HepG2 (cell line): ENCODE results near the gene CCDC85C. TPM values are rescaled to one million over a fixed set of nuclear protein-coding genes. Genes with fewer than 3 reads are reported as not detected.

Source experiments
- AKAP8 ChIP-seq: sonication (generic); formaldehyde crosslinking; IDR thresholded peaks from 2 replicates; pipeline ENCODE4 v1.5.1; 2020; ENCODE audit warnings: mild to moderate bottlenecking, missing genetic modification reagents
- BRD4 ChIP-seq: sonication (generic); formaldehyde crosslinking; IDR thresholded peaks from 2 replicates; pipeline ENCODE4 v1.4.0; 2020; ENCODE audit warnings: missing genetic modification reagents
- EP300 ChIP-seq, 3 experiments: sonication (generic) in 1 of 3; formaldehyde crosslinking in 1 of 3; IDR thresholded peaks; 2 replicates each; pipeline versions ENCODE4 v1.5.1 to v1.6.1; 2011 to 2020; ENCODE audit warnings: low read depth in 2 of 3, low read length in 2 of 3, borderline replicate concordance in 1 of 3, improper control_type of control experiment in 1 of 3, mild to moderate bottlenecking in 1 of 3, missing genetic modification reagents in 1 of 3, moderate library complexity in 1 of 3
- ESRRA ChIP-seq: sonication (generic); formaldehyde crosslinking; IDR thresholded peaks from 2 replicates; pipeline ENCODE4 v1.5.1; 2020; ENCODE audit warnings: mild to moderate bottlenecking, low read depth, missing genetic modification reagents
- ETV5 ChIP-seq: IDR thresholded peaks from 2 replicates; pipeline ENCODE4 v1.6.1; 2018; ENCODE audit warnings: missing biosample characterization, missing genetic modification reagents, inconsistent platforms, borderline replicate concordance
- FOXC1 ChIP-seq: sonication (generic); formaldehyde crosslinking; IDR thresholded peaks from 2 replicates; pipeline ENCODE4 v1.8.0; 2022; ENCODE audit warnings: mild to moderate bottlenecking, missing genetic modification reagents, borderline replicate concordance
- FOXO1 ChIP-seq: sonication (generic); formaldehyde crosslinking; IDR thresholded peaks from 2 replicates; pipeline ENCODE4 v1.4.0; 2020; ENCODE audit warnings: missing genetic modification reagents
- HDAC1 ChIP-seq: sonication (generic); formaldehyde crosslinking; IDR thresholded peaks from 2 replicates; pipeline ENCODE4 v1.5.1; 2020; ENCODE audit warnings: mild to moderate bottlenecking, missing genetic modification reagents
- KLF11 ChIP-seq: IDR thresholded peaks from 2 replicates; pipeline ENCODE4 v1.6.1; 2016; ENCODE audit warnings: missing compliant biosample characterization
- MAZ ChIP-seq, 2 experiments: sonication (generic) in 1 of 2; formaldehyde crosslinking in 1 of 2; IDR thresholded peaks; 2 replicates each; pipeline versions ENCODE4 v1.5.0 to v1.6.1; 2012 to 2020; ENCODE audit warnings: low read depth in 2 of 2, mild to moderate bottlenecking in 2 of 2, borderline replicate concordance in 1 of 2, improper control_type of control experiment in 1 of 2, low read length in 1 of 2, missing genetic modification reagents in 1 of 2, moderate library complexity in 1 of 2
- NFIB ChIP-seq: sonication (generic); formaldehyde crosslinking; IDR thresholded peaks from 2 replicates; pipeline ENCODE4 v1.9.0; 2021; ENCODE audit warnings: missing genetic modification reagents, mild to moderate bottlenecking, borderline replicate concordance
- PHF21A ChIP-seq: sonication (generic); formaldehyde crosslinking; IDR thresholded peaks from 2 replicates; pipeline ENCODE4 v1.5.0; 2020; ENCODE audit warnings: mild to moderate bottlenecking, missing genetic modification reagents
- PITX1 ChIP-seq: sonication (generic); formaldehyde crosslinking; IDR thresholded peaks from 2 replicates; pipeline ENCODE4 v1.5.1; 2020; ENCODE audit warnings: mild to moderate bottlenecking, missing genetic modification reagents
- TBX3 ChIP-seq: fragments of 450-650 bp; IDR thresholded peaks from 2 replicates; pipeline ENCODE4 v1.6.1; 2017; ENCODE audit warnings: antibody characterized with exemption, mild to moderate bottlenecking, inconsistent platforms, borderline replicate concordance
- ZNF136 ChIP-seq: sonication (generic); formaldehyde crosslinking; IDR thresholded peaks from 2 replicates; pipeline ENCODE4 v1.8.1; 2022; ENCODE audit warnings: low read depth, mild to moderate bottlenecking, moderate library complexity, missing genetic modification reagents
- ZNF225 ChIP-seq: sonication (generic); formaldehyde crosslinking; IDR thresholded peaks from 2 replicates; pipeline ENCODE4 v1.4.0; 2020; ENCODE audit warnings: mild to moderate bottlenecking, missing genetic modification reagents
- ZNF333 ChIP-seq: sonication (generic); formaldehyde crosslinking; IDR thresholded peaks from 2 replicates; pipeline ENCODE4 v1.4.0; 2020; ENCODE audit warnings: mild to moderate bottlenecking, missing genetic modification reagents, borderline replicate concordance
- ZNF547 ChIP-seq: sonication (generic); formaldehyde crosslinking; IDR thresholded peaks from 2 replicates; pipeline ENCODE4 v1.5.1; 2020; ENCODE audit warnings: mild to moderate bottlenecking, missing genetic modification reagents
- ZNF883 ChIP-seq: sonication (generic); formaldehyde crosslinking; IDR thresholded peaks from 2 replicates; pipeline ENCODE4 v1.5.1; 2020; ENCODE audit warnings: mild to moderate bottlenecking, missing genetic modification reagents; ENCODE audit errors: not compliant biosample characterization
- polyA plus RNA-seq, 8 experiments: library from polyadenylated mRNA; depleted of rRNA in 3 of 8; stranded (reverse) in 7 of 8; unstranded in 1 of 8; fragments of >200 nt; fragmentation: Illumina TruSeq in 4 of 8; extraction: Trizol in 4 of 8; gene quantifications; 2 replicates each; pipeline versions ENCODE4 v1.2.1 to v1.2.3, GENCODE V29; 2011 to 2016; ENCODE audit warnings: low read depth in 4 of 8, missing spikeins in 1 of 8, mixed read lengths in 1 of 8; ENCODE audit not compliant: insufficient read depth in 1 of 8
- total RNA-seq, 5 experiments: library from RNA; depleted of rRNA; stranded (reverse); fragments of >200 nt; fragmentation: Illumina TruSeq; extraction: Trizol; gene quantifications; 2 replicates each; pipeline ENCODE4 v1.2.3, GENCODE V29; 2016; ENCODE audit warnings: low read depth in 1 of 5
- TF ChIP-seq, protein P1 (sequence below): sonication (generic); formaldehyde crosslinking; IDR thresholded peaks from 2 replicates; pipeline ENCODE4 v1.4.0; 2020; ENCODE audit warnings: missing genetic modification reagents, borderline replicate concordance
- TF ChIP-seq, protein P2 (sequence below): IDR thresholded peaks from 2 replicates; pipeline ENCODE4 v1.6.1; 2018; ENCODE audit warnings: missing genetic modification reagents
- TF ChIP-seq, protein P3 (sequence below): IDR thresholded peaks from 2 replicates; pipeline ENCODE4 v1.6.1; 2016; ENCODE audit warnings: mild to moderate bottlenecking, missing biosample characterization, missing genetic modification reagents

The CCDC85C gene
- total and polyA plus RNA-seq, 2 of the 13 experiments (the other 11 are each of a cell fraction or from before 2014, with no cell fraction given), result 18.8 to 43.8 TPM

DNA sequence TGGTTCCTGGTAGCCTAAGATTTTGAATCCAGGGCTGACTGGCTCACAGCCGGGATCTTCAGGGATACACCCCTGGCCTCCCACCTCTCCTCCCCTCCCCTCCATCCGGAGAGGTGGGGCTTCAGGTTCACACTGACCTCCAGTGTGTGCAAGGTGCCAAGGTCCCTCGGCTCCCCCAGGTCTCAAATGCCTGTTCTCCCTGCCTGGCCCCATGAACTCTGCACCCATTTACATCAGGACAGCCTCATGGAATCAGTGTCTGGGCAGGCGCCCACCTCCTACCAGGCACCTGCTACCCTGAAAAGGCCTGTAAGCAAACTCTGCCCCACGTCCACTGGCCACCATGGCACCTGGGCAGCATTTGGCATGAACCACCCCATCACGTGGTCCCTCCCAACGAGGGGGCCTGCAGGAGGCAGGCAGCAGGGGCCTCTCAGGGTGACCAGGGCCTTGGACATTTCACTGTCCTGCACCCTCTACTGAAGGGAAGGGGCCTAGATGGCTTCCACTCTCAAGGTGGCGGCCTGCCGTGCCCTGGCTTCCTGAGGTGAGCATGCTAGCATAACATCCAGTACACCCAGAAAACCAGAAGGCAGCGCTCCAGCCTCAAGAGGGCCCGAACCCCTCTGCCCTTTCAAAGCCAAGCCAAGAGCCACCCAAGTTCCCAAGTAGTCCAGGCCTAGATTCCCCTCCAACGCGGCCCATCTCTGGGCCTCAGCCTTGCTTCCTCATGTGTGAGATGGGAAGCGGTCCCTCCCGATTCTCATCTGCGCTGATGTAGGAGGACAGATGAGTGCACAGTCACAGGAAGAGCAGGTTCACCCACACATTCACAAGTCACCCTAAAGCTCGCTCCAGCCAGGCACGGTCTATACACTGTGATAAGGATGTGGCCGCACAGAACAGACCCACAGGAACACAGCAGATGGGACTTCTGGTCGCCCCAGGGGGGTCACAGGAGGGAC is 37.3 kb downstream of the CCDC85C start (continued):
- TF ChIP-seq MAZ (IDR thresholded peaks at IDR 0.05; ENCODE audit: borderline replicate concordance, low read depth, low read length) (peak; percentile 86; the same call in 1 of the 2 replicates), MAZ (CRISPR knock-in tag; IDR thresholded peaks at IDR 0.05; ENCODE audit: low read depth) (peak; percentile 93), PITX1 (CRISPR knock-in tag) (peak; percentile 60; the same call in 1 of the 2 replicates), ZNF225 (peak; percentile 41; the same call in 1 of the 2 replicates), PHF21A (CRISPR knock-in tag) (peak; percentile 89), ESRRA (CRISPR knock-in tag) (peak; percentile 96), ZNF883 (CRISPR knock-in tag) (peak; percentile 47), ZNF547 (peak; percentile 71; the same call in 1 of the 2 replicates), ETV5 (CRISPR knock-in tag) (peak; percentile 86), FOXC1 (CRISPR knock-in tag) (peak; percentile 59; the same call in 1 of the 2 replicates), HDAC1 (CRISPR knock-in tag) (peak; percentile 94), ZNF136 (CRISPR knock-in tag) (0 out of 2 replicates have a peak, but pooled peaks have one; percentile 68), KLF11 (CRISPR knock-in tag) (no peak), NFIB (CRISPR knock-in tag) (no peak), BRD4 (peak; percentile 55; the same call in 1 of the 2 replicates), TBX3 (peak; percentile 40; the same call in 1 of the 2 replicates), FOXO1 (CRISPR knock-in tag) (peak; percentile 76; the same call in 1 of the 2 replicates), AKAP8 (CRISPR knock-in tag) (0 out of 2 replicates have a peak, but pooled peaks have one; percentile 46), EP300 (IDR thresholded peaks at IDR 0.05; ENCODE audit: low read depth in 2 of 2, low read length in 2 of 2) (peak; percentile 47 to 83; a peak in 3 of 4 replicates), EP300 (CRISPR knock-in tag; IDR thresholded peaks at IDR 0.05; ENCODE audit: borderline replicate concordance) (peak; percentile 72), ZNF333 (CRISPR knock-in tag) (no peak)
- TF ChIP-seq, protein P1, sequence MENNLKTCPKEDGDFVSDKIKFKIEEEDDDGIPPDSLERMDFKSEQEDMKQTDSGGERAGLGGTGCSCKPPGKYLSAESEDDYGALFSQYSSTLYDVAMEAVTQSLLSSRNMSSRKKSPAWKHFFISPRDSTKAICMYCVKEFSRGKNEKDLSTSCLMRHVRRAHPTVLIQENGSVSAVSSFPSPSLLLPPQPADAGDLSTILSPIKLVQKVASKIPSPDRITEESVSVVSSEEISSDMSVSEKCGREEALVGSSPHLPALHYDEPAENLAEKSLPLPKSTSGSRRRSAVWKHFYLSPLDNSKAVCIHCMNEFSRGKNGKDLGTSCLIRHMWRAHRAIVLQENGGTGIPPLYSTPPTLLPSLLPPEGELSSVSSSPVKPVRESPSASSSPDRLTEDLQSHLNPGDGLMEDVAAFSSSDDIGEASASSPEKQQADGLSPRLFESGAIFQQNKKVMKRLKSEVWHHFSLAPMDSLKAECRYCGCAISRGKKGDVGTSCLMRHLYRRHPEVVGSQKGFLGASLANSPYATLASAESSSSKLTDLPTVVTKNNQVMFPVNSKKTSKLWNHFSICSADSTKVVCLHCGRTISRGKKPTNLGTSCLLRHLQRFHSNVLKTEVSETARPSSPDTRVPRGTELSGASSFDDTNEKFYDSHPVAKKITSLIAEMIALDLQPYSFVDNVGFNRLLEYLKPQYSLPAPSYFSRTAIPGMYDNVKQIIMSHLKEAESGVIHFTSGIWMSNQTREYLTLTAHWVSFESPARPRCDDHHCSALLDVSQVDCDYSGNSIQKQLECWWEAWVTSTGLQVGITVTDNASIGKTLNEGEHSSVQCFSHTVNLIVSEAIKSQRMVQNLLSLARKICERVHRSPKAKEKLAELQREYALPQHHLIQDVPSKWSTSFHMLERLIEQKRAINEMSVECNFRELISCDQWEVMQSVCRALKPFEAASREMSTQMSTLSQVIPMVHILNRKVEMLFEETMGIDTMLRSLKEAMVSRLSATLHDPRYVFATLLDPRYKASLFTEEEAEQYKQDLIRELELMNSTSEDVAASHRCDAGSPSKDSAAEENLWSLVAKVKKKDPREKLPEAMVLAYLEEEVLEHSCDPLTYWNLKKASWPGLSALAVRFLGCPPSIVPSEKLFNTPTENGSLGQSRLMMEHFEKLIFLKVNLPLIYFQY (CRISPR knock-in tag), result peak; percentile 33; the same call in 1 of the 2 replicates
- TF ChIP-seq, protein P2, sequence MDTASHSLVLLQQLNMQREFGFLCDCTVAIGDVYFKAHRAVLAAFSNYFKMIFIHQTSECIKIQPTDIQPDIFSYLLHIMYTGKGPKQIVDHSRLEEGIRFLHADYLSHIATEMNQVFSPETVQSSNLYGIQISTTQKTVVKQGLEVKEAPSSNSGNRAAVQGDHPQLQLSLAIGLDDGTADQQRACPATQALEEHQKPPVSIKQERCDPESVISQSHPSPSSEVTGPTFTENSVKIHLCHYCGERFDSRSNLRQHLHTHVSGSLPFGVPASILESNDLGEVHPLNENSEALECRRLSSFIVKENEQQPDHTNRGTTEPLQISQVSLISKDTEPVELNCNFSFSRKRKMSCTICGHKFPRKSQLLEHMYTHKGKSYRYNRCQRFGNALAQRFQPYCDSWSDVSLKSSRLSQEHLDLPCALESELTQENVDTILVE (CRISPR knock-in tag), result no peak
- TF ChIP-seq, protein P3, sequence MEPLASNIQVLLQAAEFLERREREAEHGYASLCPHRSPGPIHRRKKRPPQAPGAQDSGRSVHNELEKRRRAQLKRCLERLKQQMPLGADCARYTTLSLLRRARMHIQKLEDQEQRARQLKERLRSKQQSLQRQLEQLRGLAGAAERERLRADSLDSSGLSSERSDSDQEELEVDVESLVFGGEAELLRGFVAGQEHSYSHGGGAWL (CRISPR knock-in tag), result peak; percentile 52; the same call in 1 of the 2 replicates
